Spleen (tissue), 11 donors: Measurements from ENCODE around the gene SLC39A7. TPM values are rescaled to one million over a fixed set of nuclear protein-coding genes. Genes with fewer than 3 reads are reported as not detected.
"Not testable (repeated sequence)": the region's sequence is repeated elsewhere in the genome, so short reads cannot be mapped to it uniquely, and the experiment has no call there.

ENCODE experiments used
- DNase-seq: peaks from one replicate; pipeline ENCODE4 v3.0.0-alpha.2; 2020
- H3K27ac ChIP-seq, 8 donors: fragments of 200-600 bp; sonication (generic) in 7 of 8; 1 replicate in 4 of 8; 2 replicates in 4 of 8; pipeline versions ENCODE4 v1.5.0 to v1.8.0; 2016 to 2021; ENCODE audit warnings: inconsistent platforms in 4 of 8, mild to moderate bottlenecking in 4 of 8, moderate library complexity in 1 of 8
- H3K27me3 ChIP-seq, 7 donors: fragments of 200-600 bp; sonication (generic) in 6 of 7; replicated peaks in 1 of 7; 1 replicate in 4 of 7; 2 replicates in 3 of 7; pipeline versions ENCODE4 v1.5.0 to v1.8.0; 2016 to 2021; ENCODE audit warnings: inconsistent platforms in 3 of 7, mild to moderate bottlenecking in 1 of 7
- H3K36me3 ChIP-seq, 6 donors: fragments of 200-600 bp; sonication (generic) in 5 of 6; 1 replicate in 4 of 6; 2 replicates in 2 of 6; pipeline versions ENCODE4 v1.5.0 to v1.8.0; 2016 to 2021; ENCODE audit warnings: inconsistent platforms in 2 of 6
- H3K4me1 ChIP-seq, 6 donors: fragments of 200-600 bp; sonication (generic) in 5 of 6; 1 replicate in 3 of 6; 2 replicates in 3 of 6; pipeline versions ENCODE4 v1.5.0 to v1.8.0; 2016 to 2021; ENCODE audit warnings: inconsistent platforms in 3 of 6
- H3K4me3 ChIP-seq, 8 donors: fragments of 200-600 bp; sonication (generic) in 7 of 8; 1 replicate in 4 of 8; 2 replicates in 4 of 8; pipeline versions ENCODE4 v1.5.0 to v1.8.0; 2016 to 2021; ENCODE audit warnings: inconsistent platforms in 4 of 8, mild to moderate bottlenecking in 4 of 8, moderate library complexity in 2 of 8
- H3K9me3 ChIP-seq, 8 donors: fragments of 200-600 bp; sonication (generic) in 7 of 8; 1 replicate in 4 of 8; 2 replicates in 4 of 8; pipeline versions ENCODE4 v1.5.0 to v1.8.0; 2016 to 2021; ENCODE audit warnings: inconsistent platforms in 4 of 8
- POLR2A ChIP-seq, 3 donors: fragments of 450-650 bp; IDR thresholded peaks; one replicate each; pipeline ENCODE4 v1.5.1; 2017; ENCODE audit warnings: antibody characterized with exemption in 3 of 3, mild to moderate bottlenecking in 1 of 3
- POLR2AphosphoS5 ChIP-seq, 3 donors: sonication (generic); formaldehyde crosslinking; IDR thresholded peaks; one replicate each; pipeline ENCODE4 v1.5.1; 2017; ENCODE audit warnings: antibody characterized with exemption in 3 of 3
- WGBS, 5 donors: extraction: QIAGEN DNeasy Blood & Tissue Kit in 3 of 5; methylation state at CpG; one replicate each; pipeline versions ENCODE4 v1.1.5 to v1.1.7; 2013 to 2018; 5-methylcytosine and 5-hydroxymethylcytosine counted together
- intact Hi-C: fragments of 100-400 bp; cut with DNase I; formaldehyde crosslinking; loops from one replicate; pipeline ENCODE4 v1.15.0; 2023; ENCODE audit warnings: low total_unique reads
- polyA plus RNA-seq, 3 donors: library from polyadenylated mRNA; stranded (reverse); fragments of 200-250 nt; gene quantifications; one replicate each; pipeline ENCODE4 v1.2.1, GENCODE V29; 2013
- total RNA-seq, 7 donors: library from RNA; depleted of rRNA in 3 of 7; stranded (reverse); fragments of >200 nt in 3 of 7; fragmentation: NEBNext Ultra II Directional in 4 of 7; extraction: Animal tissue kit (Norgen Biotek cat#: 25700) in 4 of 7; gene quantifications; one replicate each; pipeline versions ENCODE4 v1.1.0 to v1.2.1, GENCODE V29; 2016 to 2021
- TF ChIP-seq, protein P1 (sequence below), 11 experiments: fragments of 200-600 bp in 7 of 11; fragments of 450-650 bp in 4 of 11; sonication (generic) in 4 of 11; IDR thresholded peaks in 8 of 11; conservative IDR thresholded peaks in 3 of 11; 1 replicate in 7 of 11; 2 replicates in 4 of 11; pipeline versions ENCODE4 v1.4.0 to v1.8.0; 2016 to 2021; ENCODE audit warnings: antibody characterized with exemption in 11 of 11, inconsistent platforms in 4 of 11, mild to moderate bottlenecking in 1 of 11
- donor health status: healthy with polysubstance abuse.
- donor health status: DM: no; HTN: no; CAD: no; lungs with moderate emphysema.
- donor health status: DM: no; HTN: no; CAD: no.
- donor health status: Bipolar disorder and iron deficiency.
- donor health status: healthy.
- donor health status: DM: no; HTN: no; CAD: no.
- donor health status: DM: yes; HTN: yes; CAD: no.

Gene SLC39A7
- total and polyA plus RNA-seq, 10 donors, result 28.8 to 58.7 (median 45.3) TPM

DNA sequence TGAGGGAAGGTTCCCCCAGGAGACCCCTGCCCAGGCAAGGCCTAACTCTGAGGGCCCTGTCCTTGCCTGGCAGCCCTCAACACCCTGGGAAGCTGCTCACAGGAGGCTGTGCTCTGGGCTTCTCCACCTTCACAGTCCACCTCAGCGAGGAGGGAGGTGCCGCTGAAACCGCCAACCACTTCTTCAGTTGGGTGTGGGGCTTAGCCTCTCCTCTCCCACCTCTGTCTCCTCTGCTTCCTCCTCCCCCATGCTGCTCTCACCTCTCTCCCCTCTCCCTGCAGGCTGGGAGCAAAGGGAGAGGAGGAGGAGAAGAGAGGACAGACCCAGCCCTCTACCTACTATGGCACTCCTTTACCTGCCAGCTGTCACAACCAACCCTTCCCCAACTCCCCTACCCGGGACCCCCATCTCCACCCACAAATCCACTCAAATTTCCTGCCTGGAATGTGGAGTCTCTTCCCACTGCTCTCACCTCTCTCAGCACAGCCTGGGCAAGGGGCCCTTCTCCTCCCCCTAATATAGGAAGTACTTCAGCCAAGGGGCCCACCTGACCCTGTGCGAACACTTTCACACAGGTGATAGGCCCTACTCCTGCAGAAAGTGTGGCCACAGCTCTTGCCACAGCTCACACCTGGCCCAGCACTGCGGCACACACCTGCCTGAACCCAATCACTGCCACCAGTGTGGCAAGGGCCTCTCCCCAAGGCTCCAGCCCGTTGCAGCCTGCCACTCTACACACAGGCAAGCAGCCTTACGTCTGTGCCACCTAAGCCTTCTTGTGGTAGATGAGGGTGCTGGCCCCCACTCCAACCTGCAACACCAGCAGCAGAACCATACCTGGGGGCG lies 14.8 kb downstream of the SLC39A7 start:
- TF ChIP-seq POLR2A (IDR thresholded peaks at IDR 0.05) (no peak), POLR2AphosphoS5 (IDR thresholded peaks at IDR 0.05) (peak in 1 of 3 donors; percentile 31)
- TF ChIP-seq, protein P1, sequence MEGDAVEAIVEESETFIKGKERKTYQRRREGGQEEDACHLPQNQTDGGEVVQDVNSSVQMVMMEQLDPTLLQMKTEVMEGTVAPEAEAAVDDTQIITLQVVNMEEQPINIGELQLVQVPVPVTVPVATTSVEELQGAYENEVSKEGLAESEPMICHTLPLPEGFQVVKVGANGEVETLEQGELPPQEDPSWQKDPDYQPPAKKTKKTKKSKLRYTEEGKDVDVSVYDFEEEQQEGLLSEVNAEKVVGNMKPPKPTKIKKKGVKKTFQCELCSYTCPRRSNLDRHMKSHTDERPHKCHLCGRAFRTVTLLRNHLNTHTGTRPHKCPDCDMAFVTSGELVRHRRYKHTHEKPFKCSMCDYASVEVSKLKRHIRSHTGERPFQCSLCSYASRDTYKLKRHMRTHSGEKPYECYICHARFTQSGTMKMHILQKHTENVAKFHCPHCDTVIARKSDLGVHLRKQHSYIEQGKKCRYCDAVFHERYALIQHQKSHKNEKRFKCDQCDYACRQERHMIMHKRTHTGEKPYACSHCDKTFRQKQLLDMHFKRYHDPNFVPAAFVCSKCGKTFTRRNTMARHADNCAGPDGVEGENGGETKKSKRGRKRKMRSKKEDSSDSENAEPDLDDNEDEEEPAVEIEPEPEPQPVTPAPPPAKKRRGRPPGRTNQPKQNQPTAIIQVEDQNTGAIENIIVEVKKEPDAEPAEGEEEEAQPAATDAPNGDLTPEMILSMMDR (IDR thresholded peaks at IDR 0.05 in 8 of 11, conservative IDR thresholded peaks at IDR 0.05 in 3 of 11), result no peak
- Histone ChIP-seq H3K4me1 (peaks cover 7 to 29% (median 16%) of the 10 kb centered on the region in 6 donors), H3K36me3 (peaks cover 0 to 21% (median 13%) of the 10 kb centered on the region in 6 donors), H3K27ac (no peak overlapping the region), H3K9me3 (no peaks in the 10 kb centered on the region), H3K4me3 (no peak overlapping the region), H3K27me3 (peaks cover 0 to 48% (median 8%) of the 10 kb centered on the region in 7 donors)
- no peak for DNase-seq
- 77 to 84% (median 81%) methylated on average over 7 to 9 of the region's 9 CpGs for WGBS, 5 donors
- intact Hi-C loops, result no loop called here

DNA sequence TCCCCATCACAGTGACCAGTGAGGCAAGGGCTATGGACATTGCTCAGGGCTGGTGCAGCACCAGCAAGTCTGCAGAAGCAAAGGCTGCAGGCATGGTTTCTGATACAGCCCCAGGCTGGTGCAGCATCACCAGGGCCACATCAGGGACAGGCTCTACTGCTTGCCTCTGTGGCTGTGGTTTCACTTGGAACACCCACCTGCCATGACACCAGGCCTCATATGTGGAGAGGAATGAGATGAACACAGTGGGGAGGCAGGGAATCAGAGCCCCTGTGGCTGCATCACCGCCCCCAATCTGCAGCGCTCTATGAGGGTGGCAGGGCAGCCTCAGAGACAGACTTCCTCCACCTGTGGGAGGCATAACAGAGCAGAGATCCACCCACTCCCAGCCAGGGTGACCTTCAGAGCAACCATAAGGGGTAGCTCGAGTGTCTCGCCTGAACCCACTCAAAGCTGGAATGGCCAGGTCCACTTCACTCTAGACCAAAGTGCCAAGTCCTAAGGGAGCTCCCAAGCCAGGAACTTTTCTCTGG lies 15.5 kb downstream of the SLC39A7 start:
- no peak overlapping the region for H3K27ac ChIP-seq
- intact Hi-C loops, result no loop called here
- H3K9me3 ChIP-seq, result no peaks in the 10 kb centered on the region
- no peak overlapping the region for H3K4me3 ChIP-seq
- no peak for DNase-seq
- peaks cover 0 to 54% (median 11%) of the 10 kb centered on the region in 7 donors for H3K27me3 ChIP-seq
- TF ChIP-seq, protein P1 (IDR thresholded peaks at IDR 0.05 in 8 of 11, conservative IDR thresholded peaks at IDR 0.05 in 3 of 11), result no peak
- TF ChIP-seq POLR2AphosphoS5 (IDR thresholded peaks at IDR 0.05), result no peak
- no peak for TF ChIP-seq POLR2A (IDR thresholded peaks at IDR 0.05)
- peaks cover 7 to 29% (median 16%) of the 10 kb centered on the region in 6 donors for H3K4me1 ChIP-seq
- peaks cover 0 to 14% (median 7%) of the 10 kb centered on the region in 6 donors for H3K36me3 ChIP-seq
- WGBS, 5 donors, result 70 to 85% (median 81%) methylated on average over 4 of the region's 4 CpGs; no CpG with 5 or more reads in 1 of the 5 donors

DNA sequence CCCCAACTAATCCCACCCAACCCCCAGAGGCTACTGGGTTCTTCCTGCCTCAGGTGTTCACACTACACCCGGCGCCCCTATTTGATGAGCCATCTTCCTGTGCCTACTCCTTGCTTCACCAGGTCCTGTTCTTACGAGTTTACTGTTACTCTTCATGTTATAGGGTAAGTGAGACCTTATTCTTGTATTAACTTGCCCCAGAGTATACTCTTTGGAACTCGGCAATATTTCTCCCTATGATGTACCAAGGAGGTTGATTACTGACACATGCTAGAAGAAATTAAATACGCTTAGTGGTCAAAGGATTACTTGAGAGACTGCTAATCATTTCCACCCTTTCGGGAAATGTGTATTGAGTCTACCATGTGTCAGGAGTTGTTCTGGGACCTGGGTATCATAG lies 16.6 kb downstream of the SLC39A7 start:
- Histone ChIP-seq H3K9me3 (no peaks in the 10 kb centered on the region), H3K27me3 (peaks cover 0 to 59% (median 11%) of the 10 kb centered on the region in 7 donors), H3K4me1 (peaks cover 7 to 20% (median 16%) of the 10 kb centered on the region in 6 donors), H3K36me3 (peaks cover 0 to 3% (median 0%) of the 10 kb centered on the region in 6 donors), H3K4me3 (no peak overlapping the region), H3K27ac (no peak overlapping the region)
- TF ChIP-seq POLR2A (IDR thresholded peaks at IDR 0.05) (no peak), POLR2AphosphoS5 (IDR thresholded peaks at IDR 0.05) (no peak)
- TF ChIP-seq, protein P1 (IDR thresholded peaks at IDR 0.05 in 8 of 11, conservative IDR thresholded peaks at IDR 0.05 in 3 of 11), result no peak
- 86 to 92% (median 90%) methylated on average over 6 of the region's 6 CpGs for WGBS, 5 donors
- DNase-seq, result no peak
- intact Hi-C loops, result no loop called here

DNA sequence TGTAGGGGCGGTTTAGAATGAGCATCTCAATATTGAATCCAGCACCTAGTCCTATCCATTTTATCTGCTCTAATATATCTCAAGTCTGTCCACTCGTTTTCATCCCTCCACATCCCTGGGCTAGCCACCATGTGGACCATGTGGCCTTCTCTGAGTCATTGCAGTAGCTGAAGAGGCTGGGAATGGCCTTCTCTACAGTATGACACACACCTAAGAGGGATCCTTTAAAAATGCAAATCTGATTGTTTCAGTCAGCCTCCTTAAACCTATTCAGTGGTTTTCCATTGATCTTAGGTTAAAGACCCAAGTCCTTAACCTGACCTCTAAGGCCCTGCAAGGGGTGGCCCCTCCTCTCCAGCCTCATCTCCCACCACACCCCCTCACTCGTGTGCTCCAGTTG lies 17.0 kb downstream of the SLC39A7 start:
- H3K4me1 ChIP-seq, result peaks cover 6 to 16% (median 14%) of the 10 kb centered on the region in 6 donors
- TF ChIP-seq, protein P1 (IDR thresholded peaks at IDR 0.05 in 8 of 11, conservative IDR thresholded peaks at IDR 0.05 in 3 of 11), result no peak
- TF ChIP-seq POLR2A (IDR thresholded peaks at IDR 0.05), result no peak
- no peak for TF ChIP-seq POLR2AphosphoS5 (IDR thresholded peaks at IDR 0.05)
- no peaks in the 10 kb centered on the region for H3K36me3 ChIP-seq
- intact Hi-C loops, result no loop called here
- peaks cover 0 to 61% (median 11%) of the 10 kb centered on the region in 7 donors for H3K27me3 ChIP-seq
- DNase-seq, result no peak
- no peak overlapping the region for H3K4me3 ChIP-seq
- H3K27ac ChIP-seq, result no peak overlapping the region
- no peaks in the 10 kb centered on the region for H3K9me3 ChIP-seq
- WGBS, 5 donors, result 68 to 77% (median 71%) methylated on average over 3 of the region's 3 CpGs

DNA sequence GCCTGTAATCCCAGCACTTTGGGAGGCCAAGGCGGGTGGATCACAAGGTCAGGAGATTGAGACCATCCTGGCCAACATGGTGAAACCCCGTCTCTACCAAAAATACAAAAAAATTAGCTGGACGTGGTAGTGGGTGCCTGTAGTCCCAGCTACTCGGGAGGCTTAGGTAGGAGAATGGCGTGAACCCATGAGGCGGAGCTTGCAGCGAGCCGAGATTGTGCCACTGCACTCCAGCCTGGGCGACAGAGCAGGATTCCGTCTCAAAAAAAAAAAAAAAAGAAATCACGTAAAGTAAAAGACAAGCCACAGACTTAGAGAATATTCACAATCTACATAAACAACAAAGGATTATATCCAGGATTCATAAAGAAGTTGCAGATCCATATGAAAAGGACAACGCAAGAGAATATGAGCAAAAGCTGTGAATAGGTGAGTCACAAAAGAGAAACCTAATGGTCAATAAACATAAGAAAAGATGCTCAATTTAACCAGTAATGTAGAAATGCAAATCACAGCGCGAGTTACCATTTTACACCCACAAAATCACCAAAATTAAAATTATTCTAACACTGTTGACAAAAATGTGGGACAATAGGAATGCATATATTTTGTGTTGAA lies 25.9 kb downstream of the SLC39A7 start:
- H3K36me3 ChIP-seq, DNase-seq, H3K4me3 ChIP-seq, H3K9me3 ChIP-seq, H3K4me1 ChIP-seq, H3K27ac ChIP-seq, intact Hi-C loops: not testable (repeated sequence)
- peaks cover 0 to 49% (median 0%) of the 10 kb centered on the region in 7 donors for H3K27me3 ChIP-seq
- 48 to 57% (median 50%) methylated on average over 14 of the region's 14 CpGs for WGBS, 5 donors
